Activated CD4-positive, alpha-beta T cell treated with anti-CD3 and anti-CD28 coated beads, Interleukin-2, amount 50 U/mL, for 1 hour (primary cell): ENCODE measurements around the gene NENF.

Experiments used
- DNase-seq: peaks from one replicate; pipeline ENCODE4 v3.0.0-alpha.2; 2020

The NENF gene

GRCh38 chr1:212432272-212432660, 454 bp upstream of the NENF start:
- DNase-seq = no peak

- no peak for DNase-seq
Measured at GRCh38 chr1:212433577-212434462, 1.1 kb downstream of the NENF start.

GRCh38 chr1:212434992-212435391, 2.3 kb downstream of the NENF start:
- no peak for DNase-seq

- no peak for DNase-seq
Measured at GRCh38 chr1:212437179-212437798, 4.6 kb downstream of the NENF start.

- DNase-seq = no peak
Measured at GRCh38 chr1:212438831-212439237, 6.1 kb downstream of the NENF start.

GRCh38 chr1:212440419-212440818, 7.7 kb downstream of the NENF start:
- DNase-seq = no peak

- DNase-seq = no peak
Measured at GRCh38 chr1:212442408-212442807, 9.7 kb downstream of the NENF start.

GRCh38 chr1:212446333-212446732, 13.6 kb downstream of the NENF start:
- DNase-seq = no peak

GRCh38 chr1:212447478-212447877, 14.8 kb downstream of the NENF start:
- DNase-seq = no peak

- DNase-seq = no peak
Measured at GRCh38 chr1:212450331-212450881, 17.7 kb downstream of the NENF start.

GRCh38 chr1:212451416-212452322, 18.9 kb downstream of the NENF start:
- DNase-seq = no peak

- DNase-seq = no peak
Measured at GRCh38 chr1:212452323-212453155, 19.8 kb downstream of the NENF start.

GRCh38 chr1:212453156-212453857, 20.6 kb downstream of the NENF start:
- DNase-seq = no peak

- no peak for DNase-seq
Measured at GRCh38 chr1:212454741-212455140, 22.0 kb downstream of the NENF start.

- DNase-seq = no peak
Measured at GRCh38 chr1:212455401-212455800, 22.7 kb downstream of the NENF start.

GRCh38 chr1:212455803-212456528, 23.2 kb downstream of the NENF start:
- peak; percentile 84 for DNase-seq

- peak; percentile 42 for DNase-seq
Measured at GRCh38 chr1:212457740-212458338, 25.1 kb downstream of the NENF start.

GRCh38 chr1:212458817-212459216, 26.1 kb downstream of the NENF start:
- DNase-seq = no peak

- no peak for DNase-seq
Measured at GRCh38 chr1:212459656-212460055, 26.9 kb downstream of the NENF start.

- no peak for DNase-seq
Measured at GRCh38 chr1:212460376-212460775, 27.7 kb downstream of the NENF start.
